B cell (primary cell): ENCODE results near the gene TNRC6B.

Experiments used
- CTCF ChIP-seq: fragments of 200-600 bp; IDR thresholded peaks from one replicate; pipeline ENCODE4 v1.8.0; 2022; ENCODE audit warnings: antibody characterized with exemption, mild to moderate bottlenecking
- EZH2 ChIP-seq: IDR thresholded peaks from 2 replicates; pipeline ENCODE4 v1.6.1; 2012; ENCODE audit warnings: borderline replicate concordance, low read depth, mild to moderate bottlenecking, moderate library complexity, low read length; ENCODE audit not compliant: insufficient read depth, poor library complexity, severe bottlenecking

DNA sequence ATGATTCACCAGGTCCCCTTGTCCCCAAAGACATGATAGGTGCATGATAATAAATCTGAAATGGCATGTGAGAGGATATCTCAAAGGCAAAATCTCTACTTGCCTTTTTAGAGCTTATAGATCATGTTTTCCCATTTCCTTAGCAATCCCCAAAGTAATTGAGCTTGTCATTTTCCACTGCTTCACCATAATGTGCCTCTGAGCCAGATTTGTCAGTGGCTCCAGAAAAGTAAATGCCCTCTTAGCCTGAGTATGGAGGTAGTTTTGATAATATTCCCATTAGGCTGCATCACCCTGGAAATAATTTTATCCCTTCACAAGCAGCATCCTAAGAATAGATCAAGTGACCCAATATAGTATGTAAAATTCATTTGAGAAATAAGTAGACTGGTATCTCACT is 131.9 kb downstream of the TNRC6B start:
- TF ChIP-seq CTCF (no peak), EZH2 (no peak)
